Suprapubic skin (tissue), 4 donors: Measurements from ENCODE around the gene ALPG. TPM values are rescaled to one million over a fixed set of nuclear protein-coding genes. Genes with fewer than 3 reads are reported as not detected.
"Not testable (repeated sequence)": the region's sequence is repeated elsewhere in the genome, so short reads cannot be mapped to it uniquely, and the experiment has no call there.

Experiments
- DNase-seq, 2 donors: peaks; one replicate each; pipeline ENCODE4 v3.0.0-alpha.2; 2019; ENCODE audit warnings: low spot score in 2 of 2
- H3K27ac ChIP-seq: fragments of 200-600 bp; sonication (generic); one replicate; pipeline ENCODE4 v1.5.1; 2019
- H3K27me3 ChIP-seq: fragments of 200-600 bp; sonication (generic); one replicate; pipeline ENCODE4 v1.5.1; 2019
- H3K36me3 ChIP-seq: fragments of 200-600 bp; sonication (generic); one replicate; pipeline ENCODE4 v1.5.1; 2019
- H3K4me1 ChIP-seq: fragments of 200-600 bp; sonication (generic); one replicate; pipeline ENCODE4 v1.5.1; 2019
- H3K4me3 ChIP-seq: fragments of 200-600 bp; sonication (generic); one replicate; pipeline ENCODE4 v1.5.1; 2019; ENCODE audit warnings: mild to moderate bottlenecking
- H3K9me3 ChIP-seq: fragments of 200-600 bp; sonication (generic); one replicate; pipeline ENCODE4 v1.5.1; 2019
- CTCF ChIP-seq, 2 donors: fragments of 200-600 bp in 1 of 2; fragments of 450-650 bp in 1 of 2; sonication (generic) in 1 of 2; IDR thresholded peaks; one replicate each; pipeline ENCODE4 v1.5.1; 2016 to 2019; ENCODE audit warnings: antibody characterized with exemption in 2 of 2, mild to moderate bottlenecking in 1 of 2, moderate library complexity in 1 of 2
- EP300 ChIP-seq: sonication (generic); formaldehyde crosslinking; IDR thresholded peaks from one replicate; pipeline ENCODE4 v1.6.1; 2017; ENCODE audit warnings: antibody characterized with exemption
- POLR2A ChIP-seq, 2 donors: fragments of 450-650 bp; IDR thresholded peaks; one replicate each; pipeline ENCODE4 v1.6.1; 2017; ENCODE audit warnings: antibody characterized with exemption in 2 of 2, mild to moderate bottlenecking in 2 of 2, moderate library complexity in 2 of 2
- POLR2AphosphoS5 ChIP-seq, 3 donors: sonication (generic); formaldehyde crosslinking; IDR thresholded peaks; one replicate each; pipeline ENCODE4 v1.6.1; 2017; ENCODE audit warnings: antibody characterized with exemption in 3 of 3
- WGBS: methylation state at CpG from one replicate; pipeline ENCODE4 v1.1.5; 2018; 5-methylcytosine and 5-hydroxymethylcytosine counted together
- total RNA-seq, 4 donors: library from RNA; depleted of rRNA; stranded (reverse); fragments of >200 nt; gene quantifications; one replicate each; pipeline ENCODE4 v1.1.0, GENCODE V29; 2016

Gene ALPG
- total RNA-seq, 4 donors from 2014 or later = not detected

DNA sequence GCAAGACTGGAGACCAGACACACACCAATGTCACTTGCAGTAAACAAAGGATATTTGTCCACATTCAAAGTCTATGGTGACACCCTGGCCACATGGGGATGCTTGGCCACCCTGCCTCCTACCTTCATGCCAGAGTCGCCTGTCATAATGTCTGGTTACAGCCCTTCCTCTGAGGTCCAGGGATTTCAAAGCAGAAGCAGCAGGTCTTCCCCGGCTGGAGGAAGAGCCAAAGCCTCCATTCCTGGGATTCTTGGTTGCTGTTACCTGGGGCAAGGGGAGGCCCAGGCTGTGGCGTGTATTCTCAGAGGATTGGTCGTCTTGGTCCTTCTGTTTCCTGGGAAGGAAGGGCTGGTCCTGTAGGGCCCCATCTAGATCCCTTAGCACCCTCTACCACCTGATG lies 30.4 kb upstream of the ALPG start:
- WGBS = 81% methylated on average over 4 of the region's 4 CpGs
- no peak overlapping the region for H3K4me3 ChIP-seq
- peak; percentile 6 to 31 for DNase-seq
- no peaks in the 10 kb centered on the region for H3K36me3 ChIP-seq
- peaks cover 20% of the 10 kb centered on the region for H3K27me3 ChIP-seq
- H3K9me3 ChIP-seq = no peaks in the 10 kb centered on the region
- H3K27ac ChIP-seq = no peak overlapping the region
- TF ChIP-seq POLR2AphosphoS5 (IDR thresholded peaks at IDR 0.05) = no peak
- TF ChIP-seq EP300 = no peak
- TF ChIP-seq CTCF (IDR thresholded peaks at IDR 0.05) = no peak
- no peak for TF ChIP-seq POLR2A (IDR thresholded peaks at IDR 0.05)
- H3K4me1 ChIP-seq = no peaks in the 10 kb centered on the region

GRCh38 chr2:232376713-232377112 lies 29.9 kb upstream of the ALPG start:
- Histone ChIP-seq H3K27me3 (peaks cover 24% of the 10 kb centered on the region), H3K36me3 (no peaks in the 10 kb centered on the region), H3K4me3 (no peak overlapping the region), H3K27ac (no peak overlapping the region), H3K4me1 (no peaks in the 10 kb centered on the region), H3K9me3 (no peaks in the 10 kb centered on the region)
- 86% methylated on average over 7 of the region's 7 CpGs for WGBS
- peak; percentile 24 to 50 for DNase-seq
- TF ChIP-seq CTCF (IDR thresholded peaks at IDR 0.05) = no peak
- TF ChIP-seq POLR2A (IDR thresholded peaks at IDR 0.05) = no peak
- TF ChIP-seq EP300 = no peak
- no peak for TF ChIP-seq POLR2AphosphoS5 (IDR thresholded peaks at IDR 0.05)

- H3K27me3 ChIP-seq = peaks cover 31% of the 10 kb centered on the region
- no peak overlapping the region for H3K27ac ChIP-seq
- TF ChIP-seq CTCF (IDR thresholded peaks at IDR 0.05) (no peak), POLR2AphosphoS5 (IDR thresholded peaks at IDR 0.05) (no peak), EP300 (no peak), POLR2A (IDR thresholded peaks at IDR 0.05) (no peak)
- no peaks in the 10 kb centered on the region for H3K9me3 ChIP-seq
- DNase-seq = peak; percentile 29 to 43
- no peaks in the 10 kb centered on the region for H3K36me3 ChIP-seq
- H3K4me1 ChIP-seq = no peaks in the 10 kb centered on the region
- H3K4me3 ChIP-seq = no peak overlapping the region
- 95% methylated on average over 7 of the region's 7 CpGs for WGBS
These were observed 29.3 kb upstream of the ALPG start for GRCh38 chr2:232377319-232377718.

GRCh38 chr2:232377841-232378734 lies 28.6 kb upstream of the ALPG start:
- no peak overlapping the region for H3K4me3 ChIP-seq
- TF ChIP-seq EP300 (no peak), CTCF (IDR thresholded peaks at IDR 0.05) (no peak)
- no peak overlapping the region for H3K27ac ChIP-seq
- H3K36me3 ChIP-seq = no peaks in the 10 kb centered on the region
- WGBS = 67% methylated on average over 13 of the region's 17 CpGs
- H3K9me3 ChIP-seq = no peaks in the 10 kb centered on the region
- DNase-seq = peak; percentile 43 to 73
- no peaks in the 10 kb centered on the region for H3K4me1 ChIP-seq
- H3K27me3 ChIP-seq = peaks cover 38% of the 10 kb centered on the region

GRCh38 chr2:232378735-232379151 lies 27.9 kb upstream of the ALPG start, which contains the start of gene ALPP:
Gene ALPP (plus strand): TSS chr2:232378751. CDS start chr2:232378803, 52 bp downstream.
- H3K27ac ChIP-seq, H3K9me3 ChIP-seq, H3K36me3 ChIP-seq, H3K4me1 ChIP-seq, H3K4me3 ChIP-seq: not testable (repeated sequence)
- peak in 1 of 2 donors; percentile 43 for DNase-seq
- WGBS = 74% methylated on average over 7 of the region's 12 CpGs
- H3K27me3 ChIP-seq = peaks cover 45% of the 10 kb centered on the region

GRCh38 chr2:232379610-232380590 lies 26.7 kb upstream of the ALPG start:
- H3K4me1 ChIP-seq, H3K4me3 ChIP-seq, H3K36me3 ChIP-seq, H3K9me3 ChIP-seq, H3K27ac ChIP-seq: not testable (repeated sequence)
- WGBS = 60% methylated on average over 2 of the region's 41 CpGs
- DNase-seq = peak; percentile 55 to 67
- H3K27me3 ChIP-seq = peaks cover 56% of the 10 kb centered on the region

- 54% methylated on average over 17 of the region's 59 CpGs for WGBS
- peaks cover 70% of the 10 kb centered on the region for H3K27me3 ChIP-seq
These were observed 25.2 kb upstream of the ALPG start for GRCh38 chr2:232381204-232382031.

More at GRCh38 chr2:232381204-232382031, 25.2 kb upstream of the ALPG start:
- not testable (repeated sequence) for H3K36me3 ChIP-seq, H3K4me1 ChIP-seq, H3K9me3 ChIP-seq, H3K27ac ChIP-seq, H3K4me3 ChIP-seq
- DNase-seq = peak in 1 of 2 donors; percentile 71
